HFF-Myc (cell line): Measurements from ENCODE around the gene PPIP5K2.

Experiments used
- DNase-seq: peaks from one replicate; pipeline ENCODE4 v3.0.0-alpha.2; 2011; ENCODE audit warnings: low read depth; ENCODE audit errors: extremely low read depth
- H3K4me3 ChIP-seq: replicated peaks from 2 replicates; pipeline ENCODE4 v1.5.1; 2011; ENCODE audit warnings: low read depth, mild to moderate bottlenecking, control low read depth, low read length
- CTCF ChIP-seq: IDR thresholded peaks from 2 replicates; pipeline ENCODE4 v1.5.1; 2012; ENCODE audit warnings: mild to moderate bottlenecking, low read depth, low read length, control low read depth; ENCODE audit errors: missing control alignments

PPIP5K2 gene

GRCh38 chr5:103092676-103093075 lies 27.4 kb upstream of the PPIP5K2 start:
- H3K4me3 ChIP-seq: no peak overlapping the region
- no peak for TF ChIP-seq CTCF
- no peak for DNase-seq

GRCh38 chr5:103093727-103094126 lies 26.4 kb upstream of the PPIP5K2 start:
- no peak for TF ChIP-seq CTCF
- H3K4me3 ChIP-seq: no peak overlapping the region
- DNase-seq: no peak

- no peak for TF ChIP-seq CTCF
- H3K4me3 ChIP-seq: no peak overlapping the region
- DNase-seq: no peak
These were observed 25.4 kb upstream of the PPIP5K2 start for GRCh38 chr5:103094737-103095136.

- no peak for TF ChIP-seq CTCF
These were observed 21.1 kb upstream of the PPIP5K2 start for GRCh38 chr5:103098993-103099392.

GRCh38 chr5:103101079-103101750 lies 18.9 kb upstream of the PPIP5K2 start:
- no peak for DNase-seq
- no peak for TF ChIP-seq CTCF
- H3K4me3 ChIP-seq: no peak overlapping the region

More at GRCh38 chr5:103098993-103099392, 21.1 kb upstream of the PPIP5K2 start:
- no peak for DNase-seq
- H3K4me3 ChIP-seq: no peak overlapping the region

GRCh38 chr5:103102234-103102633 lies 17.9 kb upstream of the PPIP5K2 start:
- no peak for DNase-seq
- TF ChIP-seq CTCF: no peak
- H3K4me3 ChIP-seq: no peak overlapping the region

GRCh38 chr5:103108086-103108485 lies 12.0 kb upstream of the PPIP5K2 start:
- no peak for TF ChIP-seq CTCF
- H3K4me3 ChIP-seq: no peak overlapping the region
- DNase-seq: no peak
